Lower leg skin (tissue), 3 donors: ENCODE results near the gene GTF2H4.
"Not testable (repeated sequence)": the region's sequence is repeated elsewhere in the genome, so short reads cannot be mapped to it uniquely, and the experiment has no call there.

Source experiments
- CTCF ChIP-seq, 3 donors: fragments of 450-650 bp; IDR thresholded peaks; one replicate each; pipeline ENCODE4 v1.5.1; 2016; ENCODE audit warnings: antibody characterized with exemption in 3 of 3, mild to moderate bottlenecking in 3 of 3, moderate library complexity in 2 of 3
- POLR2A ChIP-seq, 2 donors: fragments of 450-650 bp; IDR thresholded peaks; one replicate each; pipeline ENCODE4 v1.6.1; 2016 to 2017; ENCODE audit warnings: antibody characterized with exemption in 2 of 2, mild to moderate bottlenecking in 1 of 2, moderate library complexity in 1 of 2

GRCh38 chr6:30924040-30924627 is 16.1 kb downstream of the GTF2H4 start:
- TF ChIP-seq CTCF, POLR2A (IDR thresholded peaks at IDR 0.05): not testable (repeated sequence)
